Stomach smooth muscle (tissue), 2 donors: Measurements from ENCODE around the gene CDH4.

Experiments used
- H3K27ac ChIP-seq: one replicate; pipeline ENCODE4 v1.7.0; 2013; ENCODE audit warnings: mild to moderate bottlenecking, low read length, inconsistent platforms
- H3K27me3 ChIP-seq, 2 donors: one replicate each; pipeline ENCODE4 v1.7.0; 2013; ENCODE audit warnings: low read length in 2 of 2; ENCODE audit not compliant: insufficient read depth in 2 of 2, control insufficient read depth in 1 of 2
- H3K36me3 ChIP-seq, 2 donors: one replicate each; pipeline ENCODE4 v1.7.0; 2013; ENCODE audit warnings: low read length in 2 of 2; ENCODE audit not compliant: control insufficient read depth in 2 of 2, insufficient read depth in 2 of 2
- H3K4me1 ChIP-seq: one replicate; pipeline ENCODE4 v1.7.0; 2013; ENCODE audit warnings: low read length; ENCODE audit not compliant: control insufficient read depth, insufficient read depth
- H3K4me3 ChIP-seq, 2 donors: one replicate each; pipeline ENCODE4 v1.7.0; 2013; ENCODE audit warnings: low read length in 2 of 2
- H3K9ac ChIP-seq, 2 donors: one replicate each; pipeline ENCODE4 v1.7.0; 2013; ENCODE audit warnings: low read length in 2 of 2, mild to moderate bottlenecking in 1 of 2
- H3K9me3 ChIP-seq, 2 donors: one replicate each; pipeline ENCODE4 v1.7.0; 2013; ENCODE audit warnings: low read length in 2 of 2; ENCODE audit not compliant: control insufficient read depth in 2 of 2
- donor health status: healthy.
- donor health status: Pancreatic carcinoma.

The CDH4 gene

DNA sequence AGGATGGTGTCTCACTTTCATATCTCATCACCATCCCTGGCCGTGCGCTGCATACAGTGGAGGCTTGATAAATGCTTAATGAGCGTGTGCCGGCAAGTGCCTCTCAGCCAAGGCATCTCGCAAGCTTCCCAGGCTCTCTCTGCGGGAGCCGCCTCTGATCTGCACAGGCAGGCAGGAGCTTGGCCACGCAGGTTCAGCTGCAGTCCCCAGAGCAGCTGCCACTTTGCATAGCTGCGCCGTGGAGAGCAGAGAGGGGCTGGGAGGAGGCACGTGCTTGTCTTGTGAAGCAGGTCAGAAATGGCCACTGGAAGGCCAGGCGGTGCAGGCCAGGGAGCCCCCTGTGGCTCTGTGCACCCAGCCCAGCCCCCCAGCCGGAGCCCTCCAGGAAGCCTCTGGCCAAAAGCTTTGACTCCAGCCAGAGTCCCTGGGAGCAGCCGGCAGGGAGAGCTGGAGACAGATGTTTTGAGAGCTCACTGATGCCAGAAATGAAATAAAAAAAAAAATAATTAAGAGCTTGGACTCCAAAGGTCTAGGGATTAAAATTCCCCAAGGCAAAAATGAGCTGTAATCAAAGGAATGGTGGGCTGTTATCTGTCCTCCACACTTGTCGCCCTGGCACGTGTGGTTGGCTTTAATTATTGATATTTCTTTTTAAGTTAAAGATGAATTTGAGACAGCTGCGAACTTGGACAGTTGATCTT lies 377.0 kb downstream of the CDH4 start:
- H3K27ac ChIP-seq, result no peak overlapping the region
- no peak overlapping the region for H3K9ac ChIP-seq
- H3K27me3 ChIP-seq, result peaks cover 8 to 12% of the 10 kb centered on the region in 2 donors
- H3K4me3 ChIP-seq, result no peak overlapping the region
- no peaks in the 10 kb centered on the region for H3K36me3 ChIP-seq
- no peaks in the 10 kb centered on the region for H3K9me3 ChIP-seq
- H3K4me1 ChIP-seq, result no peaks in the 10 kb centered on the region

DNA sequence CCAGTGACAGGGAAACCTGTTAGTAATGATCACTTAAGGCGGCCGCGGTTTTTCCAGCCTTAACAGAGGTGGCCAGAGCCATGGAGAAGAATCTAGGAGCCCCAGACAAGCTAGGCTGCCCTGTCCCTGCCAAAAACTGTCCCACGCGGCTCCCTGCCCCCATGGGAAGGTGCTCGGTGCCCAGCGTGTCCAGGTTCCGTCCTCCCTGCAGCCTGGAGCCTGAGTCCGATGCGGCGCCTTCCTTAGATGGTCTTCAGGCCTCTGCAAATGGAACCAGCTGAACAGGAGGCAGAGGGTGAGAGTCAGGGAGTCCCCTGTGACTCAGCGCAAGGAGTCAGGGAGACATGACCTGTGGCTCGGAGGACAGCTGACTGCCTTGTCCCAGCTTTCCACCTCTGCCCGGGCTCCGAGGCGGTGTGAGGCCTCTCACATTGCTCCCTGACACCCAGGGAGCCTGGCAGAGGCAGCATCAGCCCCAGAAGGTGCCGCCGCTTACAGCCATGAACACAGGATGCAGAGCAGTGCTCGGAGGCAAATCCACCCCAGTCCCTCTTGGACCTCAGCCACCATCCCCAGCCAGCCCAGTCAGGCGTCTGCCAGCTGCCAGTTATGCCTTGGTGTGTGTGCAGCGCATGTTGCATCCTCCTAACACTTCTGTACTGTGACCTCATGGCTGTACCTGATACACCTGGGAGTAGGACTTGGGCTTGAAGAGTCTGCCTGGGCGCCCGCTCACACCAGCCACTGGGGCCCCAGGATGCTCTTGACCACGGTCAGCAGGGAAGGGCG lies 377.7 kb downstream of the CDH4 start:
- Histone ChIP-seq H3K9me3 (peaks cover 0 to 1% of the 10 kb centered on the region in 2 donors), H3K9ac (no peak overlapping the region), H3K4me1 (no peaks in the 10 kb centered on the region), H3K4me3 (no peak overlapping the region), H3K27me3 (peaks cover 13 to 14% of the 10 kb centered on the region in 2 donors), H3K27ac (no peak overlapping the region), H3K36me3 (no peaks in the 10 kb centered on the region)

DNA sequence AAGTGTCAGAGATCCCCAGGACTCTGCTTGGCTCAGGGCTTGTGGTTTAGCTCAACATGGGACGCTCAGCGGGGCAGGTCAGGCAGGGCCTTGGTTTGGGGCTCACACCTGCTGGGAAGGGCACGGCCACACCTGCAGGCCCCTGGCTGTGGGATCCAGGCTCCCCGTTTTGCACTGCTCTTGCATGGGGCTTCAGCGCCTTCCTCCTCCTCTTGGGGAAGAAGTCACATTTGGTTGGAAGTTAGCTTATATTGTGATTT lies 378.3 kb downstream of the CDH4 start:
- Histone ChIP-seq H3K36me3 (no peaks in the 10 kb centered on the region), H3K4me3 (no peak overlapping the region), H3K27ac (no peak overlapping the region), H3K27me3 (peaks cover 13 to 16% of the 10 kb centered on the region in 2 donors), H3K4me1 (no peaks in the 10 kb centered on the region), H3K9me3 (peaks cover 0 to 4% of the 10 kb centered on the region in 2 donors), H3K9ac (no peak overlapping the region)

DNA sequence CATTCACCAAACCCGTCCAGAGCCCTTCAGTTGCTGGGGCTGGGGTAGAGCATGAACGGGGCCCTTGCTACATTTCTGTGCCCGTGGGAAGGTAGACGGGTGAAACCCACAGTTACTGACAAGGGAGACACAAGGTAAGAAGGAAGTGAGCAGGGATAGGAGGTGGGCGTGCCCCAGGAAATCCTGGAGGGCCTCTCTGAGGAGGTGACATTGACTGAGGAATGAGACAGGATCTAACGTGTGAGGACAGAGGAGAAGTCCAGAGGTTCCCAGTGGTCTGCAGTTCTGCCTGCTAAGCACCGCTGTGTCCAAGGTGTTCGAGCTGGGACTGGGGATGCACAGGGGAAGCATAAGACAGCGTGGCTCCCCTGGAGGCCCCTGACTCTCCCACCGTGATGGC lies 378.8 kb downstream of the CDH4 start:
- Histone ChIP-seq H3K9me3 (peaks cover 0 to 4% of the 10 kb centered on the region in 2 donors), H3K36me3 (no peaks in the 10 kb centered on the region), H3K9ac (no peak overlapping the region), H3K4me1 (no peaks in the 10 kb centered on the region), H3K27ac (no peak overlapping the region), H3K27me3 (peaks cover 13 to 18% of the 10 kb centered on the region in 2 donors), H3K4me3 (no peak overlapping the region)

DNA sequence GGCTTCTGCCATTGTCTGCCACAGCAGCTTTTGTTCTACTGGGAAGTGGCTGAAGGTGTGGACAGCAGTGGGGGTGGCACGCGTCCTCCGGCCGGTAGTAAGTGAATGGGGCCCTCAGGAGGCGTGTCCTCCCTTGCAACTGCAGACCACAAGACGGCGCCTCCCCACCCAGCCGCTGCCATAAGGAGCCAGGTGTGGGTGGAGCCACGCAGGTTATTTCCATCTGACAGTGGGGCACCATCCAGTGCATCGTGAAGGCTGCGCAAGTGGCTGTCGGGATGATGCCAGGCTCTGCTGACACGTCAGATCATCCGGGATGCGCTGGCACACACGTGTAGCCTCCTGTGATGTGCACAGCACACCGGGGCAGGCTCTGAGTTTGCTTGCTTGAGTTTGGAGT lies 379.7 kb downstream of the CDH4 start:
- peaks cover 0 to 4% of the 10 kb centered on the region in 2 donors for H3K9me3 ChIP-seq
- H3K4me1 ChIP-seq, result no peaks in the 10 kb centered on the region
- H3K36me3 ChIP-seq, result no peaks in the 10 kb centered on the region
- no peak overlapping the region for H3K9ac ChIP-seq
- H3K27me3 ChIP-seq, result peaks cover 15 to 20% of the 10 kb centered on the region in 2 donors
- no peak overlapping the region for H3K27ac ChIP-seq
- no peak overlapping the region for H3K4me3 ChIP-seq

DNA sequence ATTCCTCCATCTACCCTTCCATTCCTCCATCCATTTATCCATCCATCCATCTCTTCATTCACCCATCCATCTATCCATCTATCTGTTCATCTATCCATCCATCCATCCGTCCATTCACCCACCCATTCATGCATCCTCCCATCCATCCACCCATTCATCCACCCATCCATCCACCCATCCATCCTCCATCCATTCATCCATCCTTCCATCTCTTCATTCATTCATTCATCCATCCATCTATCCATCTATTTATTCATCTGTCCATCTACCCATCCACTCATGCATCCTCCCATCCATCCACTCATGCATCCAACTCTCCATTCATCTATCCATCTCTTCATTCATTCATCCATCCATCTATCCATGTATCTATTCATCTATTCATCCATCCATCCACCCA lies 380.9 kb downstream of the CDH4 start:
- Histone ChIP-seq H3K9ac (no peak overlapping the region), H3K4me1 (no peaks in the 10 kb centered on the region), H3K4me3 (no peak overlapping the region), H3K9me3 (peaks cover 0 to 4% of the 10 kb centered on the region in 2 donors), H3K27me3 (peaks cover 13 to 22% of the 10 kb centered on the region in 2 donors), H3K27ac (no peak overlapping the region), H3K36me3 (no peaks in the 10 kb centered on the region)

DNA sequence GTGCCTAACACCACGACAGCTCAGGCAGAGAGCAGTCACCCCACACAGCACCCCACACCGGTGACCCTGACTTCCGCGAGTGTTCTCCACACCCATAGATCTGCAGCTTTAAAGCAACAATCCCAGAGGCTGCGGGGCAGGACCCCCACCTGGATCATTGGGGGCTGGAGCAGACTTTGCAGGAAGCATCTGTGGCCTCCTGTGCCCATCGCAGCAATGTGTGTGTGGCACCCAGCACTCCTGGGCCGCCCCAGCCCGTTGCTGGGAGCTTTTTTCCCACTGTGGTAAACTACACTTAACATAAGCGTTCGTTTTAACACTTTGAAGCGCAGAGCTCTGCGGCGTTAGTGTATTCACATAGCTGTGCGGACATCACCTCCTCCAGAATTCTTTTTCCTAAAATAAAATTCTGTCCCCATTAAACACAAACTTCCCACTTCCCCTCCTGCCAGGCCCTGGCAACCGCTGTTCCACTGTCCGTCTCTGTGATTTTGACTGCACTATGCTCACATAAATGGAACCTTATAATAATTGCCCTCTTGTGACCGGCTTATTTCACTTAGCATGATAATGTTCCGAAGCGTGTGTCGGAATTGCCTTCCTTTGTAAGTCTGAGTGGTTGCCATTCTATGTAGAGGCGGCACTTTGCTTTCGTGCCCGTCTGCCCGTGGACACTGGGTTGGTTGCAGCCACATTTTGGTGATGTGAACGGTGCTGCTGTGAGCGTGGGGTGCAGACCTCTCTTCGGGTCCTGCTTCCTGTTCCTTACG lies 382.5 kb downstream of the CDH4 start:
- Histone ChIP-seq H3K4me1 (no peaks in the 10 kb centered on the region), H3K9me3 (peaks cover 0 to 4% of the 10 kb centered on the region in 2 donors), H3K9ac (no peak overlapping the region), H3K27ac (no peak overlapping the region), H3K4me3 (no peak overlapping the region), H3K27me3 (peaks cover 20 to 23% of the 10 kb centered on the region in 2 donors), H3K36me3 (no peaks in the 10 kb centered on the region)

DNA sequence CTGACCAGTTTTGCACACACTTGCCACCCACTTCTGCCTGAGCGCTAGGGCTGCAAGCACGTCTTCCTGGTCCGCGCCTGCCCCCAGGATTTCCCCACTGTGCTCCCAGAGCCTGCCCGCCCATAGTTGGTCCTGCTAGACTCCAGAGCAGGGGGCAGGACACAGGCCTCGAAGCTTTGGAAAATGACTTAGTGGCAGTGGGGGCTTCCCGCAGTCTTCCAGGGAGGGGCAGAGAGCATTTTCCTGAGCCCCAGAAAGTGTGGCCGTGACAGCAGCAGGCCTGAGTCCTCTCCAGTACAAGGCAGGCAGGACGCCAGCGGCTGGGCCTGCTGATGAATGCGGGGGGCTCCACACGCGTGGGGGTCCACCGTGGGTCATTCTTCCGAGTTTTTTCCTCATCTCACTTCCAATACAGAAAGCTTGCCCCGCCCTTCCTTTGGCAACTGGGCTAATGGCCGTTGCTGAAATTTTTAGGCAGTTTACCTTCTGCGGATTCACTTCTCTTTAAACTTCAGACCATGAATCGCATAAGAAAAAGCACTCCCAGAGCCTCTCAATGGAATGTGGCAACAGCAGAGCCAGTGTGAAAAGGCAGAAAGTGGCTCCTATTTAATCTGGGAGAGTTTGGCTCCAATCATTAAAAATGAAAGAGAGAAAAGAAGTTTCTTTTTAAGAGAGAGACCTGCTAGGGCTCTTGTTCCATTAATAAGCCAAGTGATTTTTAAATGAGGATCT lies 383.8 kb downstream of the CDH4 start:
- Histone ChIP-seq H3K4me1 (no peaks in the 10 kb centered on the region), H3K9ac (no peak overlapping the region), H3K4me3 (no peak overlapping the region)

DNA sequence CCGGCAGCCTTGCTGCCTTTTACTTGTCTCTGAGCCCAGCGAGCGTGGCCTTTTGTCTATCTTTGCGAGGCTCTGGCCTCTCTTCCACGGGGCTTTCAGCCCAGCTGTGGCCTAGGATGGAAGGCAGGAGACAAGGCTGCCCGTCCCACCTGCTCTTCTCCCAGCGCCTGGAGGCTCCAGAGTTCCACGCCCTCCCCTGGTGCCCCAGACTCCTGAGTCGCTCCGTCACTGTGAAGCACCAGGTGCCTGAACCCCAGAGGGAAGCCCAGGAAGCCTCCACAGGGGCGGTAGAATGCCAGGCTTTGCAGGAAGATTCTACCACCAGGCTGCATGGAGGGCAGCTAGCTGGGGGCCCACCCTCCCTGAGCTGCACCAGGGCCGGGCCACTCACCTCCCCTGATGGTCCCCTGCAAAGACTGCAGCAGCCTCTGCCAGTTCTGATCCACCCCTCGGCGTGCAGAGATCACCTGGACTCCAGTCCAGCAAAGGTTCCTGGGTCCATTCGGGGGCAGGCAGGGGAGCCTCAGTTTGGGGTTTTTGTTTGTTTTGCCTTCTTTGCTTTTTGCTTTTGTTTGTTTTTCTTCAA lies 384.6 kb downstream of the CDH4 start:
- no peak overlapping the region for H3K27ac ChIP-seq
- H3K4me3 ChIP-seq, result no peak overlapping the region
- H3K9me3 ChIP-seq, result peaks cover 0 to 4% of the 10 kb centered on the region in 2 donors
- no peaks in the 10 kb centered on the region for H3K4me1 ChIP-seq
- H3K9ac ChIP-seq, result no peak overlapping the region
- no peaks in the 10 kb centered on the region for H3K36me3 ChIP-seq
- peaks cover 20 to 23% of the 10 kb centered on the region in 2 donors for H3K27me3 ChIP-seq

More for the DNA sequence above, 383.8 kb downstream of the CDH4 start:
- H3K36me3 ChIP-seq, result no peaks in the 10 kb centered on the region
- peaks cover 20 to 23% of the 10 kb centered on the region in 2 donors for H3K27me3 ChIP-seq
- H3K27ac ChIP-seq, result no peak overlapping the region
- peaks cover 0 to 4% of the 10 kb centered on the region in 2 donors for H3K9me3 ChIP-seq
